Measurements from ENCODE around the gene PRPF19.

PRPF19 gene

DNA sequence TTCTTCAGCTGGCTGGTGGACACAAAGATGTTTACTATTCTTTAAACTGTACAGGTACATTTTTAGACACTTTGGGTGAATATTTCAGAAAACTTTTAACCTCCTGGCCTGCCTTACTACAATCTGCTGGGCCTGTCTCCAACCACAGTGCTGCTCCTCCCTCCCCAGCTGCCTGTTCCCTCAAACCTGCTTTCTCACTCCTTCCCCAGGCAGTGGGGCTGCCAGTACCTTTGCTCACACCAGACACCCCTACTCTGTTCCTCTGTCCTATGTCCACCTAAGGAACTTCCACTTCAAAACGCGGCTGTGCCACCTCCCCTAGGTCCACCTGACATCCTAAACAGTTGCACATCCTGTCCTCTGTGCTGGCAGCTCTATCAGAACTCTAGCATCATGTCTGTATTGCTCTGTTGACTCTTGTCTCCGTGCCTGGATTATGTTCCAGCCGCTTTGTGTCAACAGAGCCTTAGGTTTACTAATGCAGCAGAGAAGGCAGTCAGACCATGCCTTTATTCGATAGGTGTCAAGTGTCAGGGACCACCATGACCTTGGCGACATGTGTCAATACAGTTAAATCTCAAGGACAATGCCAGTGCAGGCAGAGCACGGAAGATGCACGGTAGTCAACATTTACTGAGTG lies 25.6 kb downstream of the PRPF19 start:
- FAIRE-seq (no peak), DNase-seq (ENCODE audit: insufficient read length, low spot score) (no peak)
- no peak for TF ChIP-seq CTCF (IDR thresholded peaks at IDR 0.05; ENCODE audit: insufficient read depth, missing control alignments)

- FAIRE-seq (no peak), DNase-seq (ENCODE audit: insufficient read length, low spot score) (no peak)
- TF ChIP-seq CTCF (IDR thresholded peaks at IDR 0.05; ENCODE audit: insufficient read depth, missing control alignments): no peak
Measured at GRCh38 chr11:60879971-60880588, 26.3 kb downstream of the PRPF19 start.

DNA sequence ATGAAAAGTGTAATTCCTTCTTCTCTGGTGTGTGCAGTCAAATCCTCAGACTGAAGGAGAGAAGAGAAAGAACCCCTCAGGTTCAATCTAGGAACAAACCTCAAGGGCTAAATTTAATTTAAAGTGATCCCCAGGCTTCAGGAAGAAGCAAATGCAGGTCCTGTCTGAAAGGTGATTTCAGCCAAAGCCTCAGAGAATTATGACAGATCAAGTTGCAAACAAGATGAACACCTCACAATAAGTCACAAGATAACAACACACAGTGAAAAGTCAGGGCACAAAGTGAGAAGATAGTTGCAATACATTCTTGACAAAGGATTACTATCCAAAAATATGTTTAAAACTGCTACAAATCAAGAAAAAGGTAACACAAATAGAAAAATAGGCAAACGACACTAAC lies 27.3 kb downstream of the PRPF19 start:
- FAIRE-seq: no peak
- no peak for TF ChIP-seq CTCF (IDR thresholded peaks at IDR 0.05; ENCODE audit: insufficient read depth, missing control alignments)
- no peak for DNase-seq (ENCODE audit: insufficient read length, low spot score)

- DNase-seq (ENCODE audit: insufficient read length, low spot score): no peak
- no peak for TF ChIP-seq CTCF (IDR thresholded peaks at IDR 0.05; ENCODE audit: insufficient read depth, missing control alignments)
- no peak for FAIRE-seq
Measured at GRCh38 chr11:60878245-60879101, 27.9 kb downstream of the PRPF19 start.

- DNase-seq (ENCODE audit: insufficient read length, low spot score) (no peak), FAIRE-seq (no peak)
- no peak for TF ChIP-seq CTCF (IDR thresholded peaks at IDR 0.05; ENCODE audit: insufficient read depth, missing control alignments)
Measured at GRCh38 chr11:60876168-60876485, 30.3 kb downstream of the PRPF19 start.

DNA sequence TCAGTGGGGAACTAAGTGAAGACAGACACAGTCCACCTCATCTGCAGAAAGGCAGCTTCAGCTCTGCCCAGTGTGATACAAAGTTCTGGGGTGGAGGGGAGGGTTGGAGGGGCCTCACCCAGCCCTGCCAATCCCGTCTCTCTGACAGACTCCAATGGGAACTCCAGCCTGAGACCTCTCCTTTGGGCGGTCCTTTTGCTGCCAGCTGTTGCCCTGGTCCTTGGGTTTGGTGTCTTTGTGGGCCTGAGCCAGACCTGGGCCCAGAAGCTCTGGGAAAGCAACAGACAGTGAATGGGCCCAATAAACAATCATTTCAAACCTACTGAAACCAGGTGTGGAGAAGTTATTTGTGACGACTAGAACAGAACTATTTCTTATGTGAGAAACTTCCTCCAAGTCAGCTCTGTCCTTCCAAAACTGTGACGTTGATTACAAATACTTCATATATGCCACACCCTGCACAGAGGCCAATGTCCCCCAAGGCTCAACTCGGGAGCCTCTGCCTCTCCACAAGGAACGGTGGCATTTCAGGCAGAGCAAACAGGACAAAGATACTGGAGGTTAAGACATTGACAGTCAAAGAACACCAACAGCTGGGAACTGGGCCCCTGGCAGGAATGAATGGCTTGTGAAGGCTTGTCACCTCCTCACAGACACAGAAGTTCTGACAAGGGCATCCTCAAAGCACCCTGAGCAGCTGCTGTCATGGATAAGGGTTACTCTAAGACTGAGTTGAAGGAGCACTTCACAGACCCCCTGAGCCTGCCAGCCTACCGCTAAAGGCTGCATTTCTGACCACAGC lies 30.8 kb downstream of the PRPF19 start:
- FAIRE-seq: no peak
- TF ChIP-seq CTCF (IDR thresholded peaks at IDR 0.05; ENCODE audit: insufficient read depth, missing control alignments): no peak
- no peak for DNase-seq (ENCODE audit: insufficient read length, low spot score)

Data from D721Med (cell line).